B cell (primary cell): Measurements from ENCODE around the gene HDAC9. TPM values are rescaled to one million over a fixed set of nuclear protein-coding genes. Genes with fewer than 3 reads are reported as not detected.

Experiments
- ATAC-seq: fragments of 200-7000 bp; cut with Tn5 transposase; one replicate; pipeline ENCODE4 v1.10.0; 2021; ENCODE audit warnings: low read depth, mild to moderate bottlenecking, moderate number of reproducible peaks, moderate library complexity
- CTCF ChIA-PET: fragments of 350-600 bp; sonication (Branson Sonifier 250); formaldehyde crosslinking; loops from one replicate; lab custom pipeline; 2021; ENCODE audit warnings: antibody characterized with exemption, inconsistent platforms; lab: Charles Lee
- POLR2A ChIA-PET: fragments of 350-600 bp; sonication (Branson Sonifier 250); formaldehyde crosslinking; loops from one replicate; lab custom pipeline; 2021; ENCODE audit warnings: antibody characterized with exemption; lab: Charles Lee
- DNase-seq: peaks from one replicate; pipeline ENCODE4 v3.0.0; 2013
- H2AFZ ChIP-seq: 2 replicates; pipeline ENCODE4 v1.6.1; 2012; ENCODE audit warnings: mild to moderate bottlenecking, low read depth, low read length; ENCODE audit not compliant: insufficient read depth, poor library complexity, severe bottlenecking
- H3K27ac ChIP-seq, 2 donors: 1 replicate in 1 of 2; 2 replicates in 1 of 2; pipeline ENCODE4 v1.5.1; 2012 to 2013; ENCODE audit warnings: low read length in 2 of 2, mild to moderate bottlenecking in 2 of 2, moderate library complexity in 1 of 2
- H3K27me3 ChIP-seq, 4 experiments: fragments of 200-600 bp in 1 of 4; sonication (generic) in 1 of 4; replicated peaks in 1 of 4; 1 replicate in 2 of 4; 2 replicates in 2 of 4; pipeline versions ENCODE4 v1.6.1 to v1.7.0; 2013 to 2016; ENCODE audit warnings: low read length in 3 of 4, mild to moderate bottlenecking in 2 of 4, mixed read lengths in 1 of 4, moderate library complexity in 1 of 4; ENCODE audit not compliant: insufficient read depth in 4 of 4, control insufficient read depth in 3 of 4; ENCODE audit errors: control extremely low read depth in 1 of 4
- H3K36me3 ChIP-seq, 2 experiments: replicated peaks in 1 of 2; 1 replicate in 1 of 2; 2 replicates in 1 of 2; pipeline versions ENCODE4 v1.6.1 to v1.7.1; 2013; ENCODE audit warnings: low read length in 1 of 2; ENCODE audit not compliant: insufficient read depth in 2 of 2, control insufficient read depth in 1 of 2; ENCODE audit errors: control extremely low read depth in 1 of 2, extremely low read depth in 1 of 2
- H3K4me1 ChIP-seq, 2 donors: fragments of 200-600 bp in 1 of 2; sonication (generic) in 1 of 2; 1 replicate in 1 of 2; 2 replicates in 1 of 2; pipeline versions ENCODE4 v1.5.1 to v1.6.1; 2013 to 2017; ENCODE audit warnings: low read length in 2 of 2; ENCODE audit not compliant: control insufficient read depth in 2 of 2, insufficient read depth in 2 of 2
- H3K4me2 ChIP-seq: replicated peaks from 2 replicates; pipeline ENCODE3; 2012; ENCODE audit warnings: mild to moderate bottlenecking, low read depth, low read length; ENCODE audit not compliant: poor library complexity, severe bottlenecking
- H3K4me3 ChIP-seq, 5 experiments: fragments of 200-600 bp in 1 of 5; sonication (generic) in 1 of 5; 1 replicate in 3 of 5; 2 replicates in 2 of 5; pipeline versions ENCODE4 v1.5.1 to v1.7.0; 2011 to 2016; ENCODE audit warnings: low read length in 4 of 5, mild to moderate bottlenecking in 4 of 5, low read depth in 2 of 5, control low read depth in 1 of 5, moderate library complexity in 1 of 5; ENCODE audit not compliant: insufficient read depth in 1 of 5; ENCODE audit errors: control extremely low read depth in 1 of 5, extremely low read depth in 1 of 5
- H3K79me2 ChIP-seq: fragments of 200-600 bp; sonication (generic); one replicate; pipeline ENCODE4 v1.6.0; 2016; ENCODE audit warnings: low read length; ENCODE audit not compliant: control insufficient read depth, insufficient read depth
- H3K9ac ChIP-seq: fragments of 200-600 bp; sonication (generic); 2 replicates; pipeline ENCODE4 v1.6.1; 2017; ENCODE audit warnings: mild to moderate bottlenecking, low read length, moderate library complexity
- H3K9me3 ChIP-seq, 3 donors: one replicate each; pipeline versions ENCODE4 v1.6.1 to v1.7.1; 2013; ENCODE audit warnings: low read length in 2 of 3; ENCODE audit not compliant: control insufficient read depth in 2 of 3, insufficient read depth in 1 of 3; ENCODE audit errors: control extremely low read depth in 1 of 3
- H4K20me1 ChIP-seq: 2 replicates; pipeline ENCODE4 v1.6.0; 2012; ENCODE audit warnings: mild to moderate bottlenecking, low read length; ENCODE audit not compliant: insufficient read depth, control insufficient read depth, poor library complexity, severe bottlenecking
- H3K27ac Mint-ChIP-seq: one replicate; pipeline ENCODE4 v1.8.0; 2021; ENCODE audit warnings: mixed read lengths
- H3K27me3 Mint-ChIP-seq: one replicate; pipeline ENCODE4 v1.8.0; 2021; ENCODE audit warnings: mixed read lengths
- H3K4me1 Mint-ChIP-seq: one replicate; pipeline ENCODE4 v1.8.0; 2021; ENCODE audit warnings: mixed read lengths
- H3K4me3 Mint-ChIP-seq: one replicate; pipeline ENCODE4 v1.8.0; 2021; ENCODE audit warnings: mixed read lengths
- H3K9me3 Mint-ChIP-seq: one replicate; pipeline ENCODE4 v1.8.0; 2022; ENCODE audit warnings: mixed read lengths; ENCODE audit not compliant: insufficient read depth
- EZH2 ChIP-seq: IDR thresholded peaks from 2 replicates; pipeline ENCODE4 v1.6.1; 2012; ENCODE audit warnings: borderline replicate concordance, low read depth, mild to moderate bottlenecking, moderate library complexity, low read length; ENCODE audit not compliant: insufficient read depth, poor library complexity, severe bottlenecking
- WGBS: methylation state at CpG from one replicate; pipeline ENCODE4 v1.1.5; 2013; ENCODE audit warnings: missing lambda C conversion rate; ENCODE audit not compliant: insufficient coverage; 5-methylcytosine and 5-hydroxymethylcytosine counted together
- intact Hi-C: fragments of 100-400 bp; cut with micrococcal nuclease; formaldehyde crosslinking; loops from one replicate; pipeline ENCODE4 v1.10.0; 2022
- polyA plus RNA-seq: library from polyadenylated mRNA; depleted of rRNA; stranded (reverse); fragments of >200 nt; gene quantifications from 2 replicates; pipeline ENCODE4 v1.2.3, GENCODE V29; 2012
- total RNA-seq, 2 donors: library from RNA; stranded (reverse); fragments of 120-200 nt in 1 of 2; gene quantifications; 1 replicate in 1 of 2; 2 replicates in 1 of 2; pipeline versions ENCODE4 v1.2.3 to v1.2.4, GENCODE V29; 2013 to 2022
- TF ChIP-seq, protein P1 (sequence below): fragments of 200-600 bp; IDR thresholded peaks from one replicate; pipeline ENCODE4 v1.8.0; 2022; ENCODE audit warnings: antibody characterized with exemption, mild to moderate bottlenecking

The HDAC9 gene
- total and polyA plus RNA-seq, 2 donors (not counting 1 experiment from before 2014, with no cell fraction given), result 49.1 to 64.8 TPM

DNA sequence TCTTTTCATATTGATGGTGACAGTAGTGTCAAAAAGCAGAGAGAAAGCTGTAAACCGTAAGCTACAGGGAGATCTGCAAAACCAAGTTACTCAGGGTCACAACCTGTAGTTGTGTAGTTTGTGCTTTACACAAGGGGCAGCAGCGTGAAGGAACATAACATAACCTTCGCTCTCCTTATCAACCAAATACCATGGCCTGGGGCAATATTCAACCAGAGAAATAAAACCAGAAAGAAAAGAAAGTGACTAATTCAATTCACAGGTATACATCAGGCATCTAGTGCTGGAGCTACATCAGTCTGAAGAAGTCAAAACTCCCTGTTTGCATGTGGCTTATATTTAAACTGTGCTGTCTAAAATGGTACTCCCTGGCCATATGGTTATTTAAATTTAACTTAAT is 397.6 kb downstream of the HDAC9 start:
- H3K4me1 Mint-ChIP-seq, result no peaks in the 10 kb centered on the region
- Histone ChIP-seq H3K27ac (no peak overlapping the region), H3K4me1 (no peaks in the 10 kb centered on the region), H4K20me1 (no peaks in the 10 kb centered on the region), H3K4me2 (no peak overlapping the region), H3K4me3 (no peak overlapping the region), H3K36me3 (no peaks in the 10 kb centered on the region), H3K27me3 (no peaks in the 10 kb centered on the region), H3K9ac (no peak overlapping the region), H3K9me3 (no peaks in the 10 kb centered on the region), H2AFZ (no peak overlapping the region), H3K79me2 (no peaks in the 10 kb centered on the region)
- no peak overlapping the region for H3K4me3 Mint-ChIP-seq
- ChIA-PET CTCF (no interaction called here), POLR2A (no interaction called here)
- no CpG with 5 or more reads among the region's 3 CpGs for WGBS
- no peaks in the 10 kb centered on the region for H3K9me3 Mint-ChIP-seq
- intact Hi-C loops, result no loop called here
- H3K27ac Mint-ChIP-seq, result no peak overlapping the region
- DNase-seq (no peak), ATAC-seq (no peak)
- TF ChIP-seq, protein P1, sequence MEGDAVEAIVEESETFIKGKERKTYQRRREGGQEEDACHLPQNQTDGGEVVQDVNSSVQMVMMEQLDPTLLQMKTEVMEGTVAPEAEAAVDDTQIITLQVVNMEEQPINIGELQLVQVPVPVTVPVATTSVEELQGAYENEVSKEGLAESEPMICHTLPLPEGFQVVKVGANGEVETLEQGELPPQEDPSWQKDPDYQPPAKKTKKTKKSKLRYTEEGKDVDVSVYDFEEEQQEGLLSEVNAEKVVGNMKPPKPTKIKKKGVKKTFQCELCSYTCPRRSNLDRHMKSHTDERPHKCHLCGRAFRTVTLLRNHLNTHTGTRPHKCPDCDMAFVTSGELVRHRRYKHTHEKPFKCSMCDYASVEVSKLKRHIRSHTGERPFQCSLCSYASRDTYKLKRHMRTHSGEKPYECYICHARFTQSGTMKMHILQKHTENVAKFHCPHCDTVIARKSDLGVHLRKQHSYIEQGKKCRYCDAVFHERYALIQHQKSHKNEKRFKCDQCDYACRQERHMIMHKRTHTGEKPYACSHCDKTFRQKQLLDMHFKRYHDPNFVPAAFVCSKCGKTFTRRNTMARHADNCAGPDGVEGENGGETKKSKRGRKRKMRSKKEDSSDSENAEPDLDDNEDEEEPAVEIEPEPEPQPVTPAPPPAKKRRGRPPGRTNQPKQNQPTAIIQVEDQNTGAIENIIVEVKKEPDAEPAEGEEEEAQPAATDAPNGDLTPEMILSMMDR, result no peak
- no peak for TF ChIP-seq EZH2
- H3K27me3 Mint-ChIP-seq, result no peaks in the 10 kb centered on the region

DNA sequence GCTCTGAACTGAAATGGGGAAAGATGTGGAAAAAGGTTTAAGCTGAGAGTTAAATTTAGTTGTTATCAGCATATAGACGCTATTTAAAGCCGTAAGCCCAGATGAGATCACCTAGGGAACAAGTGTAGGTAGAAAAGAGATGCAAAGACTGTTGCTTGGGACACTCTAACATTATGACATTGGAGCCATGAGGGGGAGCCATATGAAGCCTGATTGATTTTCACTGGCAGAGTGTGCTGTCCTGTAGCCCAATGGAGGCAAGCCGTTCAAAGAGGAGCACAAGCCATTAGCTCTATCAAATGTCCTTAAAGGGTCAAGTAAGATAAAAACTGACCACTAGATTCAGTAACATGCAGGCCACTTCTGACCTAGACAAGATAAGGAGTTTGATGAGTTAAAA is 398.6 kb downstream of the HDAC9 start:
- Histone ChIP-seq H3K4me1 (no peaks in the 10 kb centered on the region), H3K36me3 (no peaks in the 10 kb centered on the region), H3K27ac (no peak overlapping the region), H4K20me1 (no peaks in the 10 kb centered on the region), H2AFZ (no peak overlapping the region), H3K4me3 (no peak overlapping the region), H3K9ac (no peak overlapping the region), H3K27me3 (no peaks in the 10 kb centered on the region), H3K79me2 (no peaks in the 10 kb centered on the region), H3K4me2 (no peak overlapping the region), H3K9me3 (no peaks in the 10 kb centered on the region)
- Mint-ChIP-seq H3K9me3 (no peaks in the 10 kb centered on the region), H3K4me3 (no peak overlapping the region), H3K4me1 (no peaks in the 10 kb centered on the region), H3K27ac (no peak overlapping the region), H3K27me3 (no peaks in the 10 kb centered on the region)
- CTCF ChIA-PET, result no interaction called here
- ATAC-seq, result no peak
- no peak for TF ChIP-seq EZH2
- TF ChIP-seq, protein P1, result no peak
- POLR2A ChIA-PET, result no interaction called here
- intact Hi-C loops, result no loop called here
- 97% methylated on average over 3 of the region's 3 CpGs for WGBS
- DNase-seq, result no peak
